Mononuclear cell (primary cell): ENCODE data around the gene ZMIZ1. TPM values are rescaled to one million over a fixed set of nuclear protein-coding genes. Genes with fewer than 3 reads are reported as not detected.

ENCODE experiments used
- H3K27me3 ChIP-seq: 2 replicates; pipeline ENCODE4 v1.6.0; 2011; ENCODE audit warnings: low read length, control low read depth; ENCODE audit not compliant: insufficient read depth
- H3K4me1 ChIP-seq: 2 replicates; pipeline ENCODE4 v1.5.1; 2011; ENCODE audit warnings: mild to moderate bottlenecking, low read length, control low read depth; ENCODE audit not compliant: insufficient read depth
- H3K4me3 ChIP-seq: 2 replicates; pipeline ENCODE4 v1.5.1; 2011; ENCODE audit warnings: mild to moderate bottlenecking, low read length, moderate library complexity
- H3K9me3 ChIP-seq: 2 replicates; pipeline ENCODE4 v1.5.1; 2011; ENCODE audit warnings: low read depth, mild to moderate bottlenecking, control low read depth, low read length
- total RNA-seq: library from RNA; depleted of rRNA; stranded (reverse); fragments of >200 nt; gene quantifications from one replicate; pipeline ENCODE4 v1.2.3, GENCODE V29; 2012

Gene ZMIZ1
- total RNA-seq, 1 donor = 26.2 TPM

- H3K4me1 ChIP-seq = peaks cover 27% of the 10 kb centered on the region
- no peaks in the 10 kb centered on the region for H3K27me3 ChIP-seq
- no peaks in the 10 kb centered on the region for H3K9me3 ChIP-seq
- H3K4me3 ChIP-seq = no peak overlapping the region
Measured at GRCh38 chr10:79116368-79116767, 47.6 kb downstream of the ZMIZ1 start.

- no peaks in the 10 kb centered on the region for H3K27me3 ChIP-seq
- no peak overlapping the region for H3K4me3 ChIP-seq
- peaks cover 27% of the 10 kb centered on the region for H3K4me1 ChIP-seq
- H3K9me3 ChIP-seq = no peaks in the 10 kb centered on the region
Measured at GRCh38 chr10:79116801-79117723, 48.3 kb downstream of the ZMIZ1 start.

- Histone ChIP-seq H3K4me3 (no peak overlapping the region), H3K4me1 (peaks cover 27% of the 10 kb centered on the region), H3K9me3 (no peaks in the 10 kb centered on the region), H3K27me3 (no peaks in the 10 kb centered on the region)
Measured at GRCh38 chr10:79118286-79119202, 49.8 kb downstream of the ZMIZ1 start.

- Histone ChIP-seq H3K27me3 (no peaks in the 10 kb centered on the region), H3K4me3 (no peak overlapping the region), H3K9me3 (no peaks in the 10 kb centered on the region), H3K4me1 (peaks cover 21% of the 10 kb centered on the region)
Measured at GRCh38 chr10:79119306-79119705, 50.5 kb downstream of the ZMIZ1 start.

- no peaks in the 10 kb centered on the region for H3K27me3 ChIP-seq
- peaks cover 21% of the 10 kb centered on the region for H3K4me1 ChIP-seq
- no peaks in the 10 kb centered on the region for H3K9me3 ChIP-seq
- no peak overlapping the region for H3K4me3 ChIP-seq
Measured at GRCh38 chr10:79123547-79123963, 54.8 kb downstream of the ZMIZ1 start.

- no peaks in the 10 kb centered on the region for H3K9me3 ChIP-seq
- no peak overlapping the region for H3K4me3 ChIP-seq
- H3K27me3 ChIP-seq = no peaks in the 10 kb centered on the region
- peaks cover 26% of the 10 kb centered on the region for H3K4me1 ChIP-seq
Measured at GRCh38 chr10:79124066-79124465, 55.3 kb downstream of the ZMIZ1 start.

GRCh38 chr10:79125092-79125491 lies 56.3 kb downstream of the ZMIZ1 start:
- Histone ChIP-seq H3K9me3 (no peaks in the 10 kb centered on the region), H3K4me3 (no peak overlapping the region), H3K27me3 (no peaks in the 10 kb centered on the region), H3K4me1 (peaks cover 35% of the 10 kb centered on the region)

- Histone ChIP-seq H3K4me3 (no peak overlapping the region), H3K27me3 (no peaks in the 10 kb centered on the region), H3K4me1 (peaks cover 37% of the 10 kb centered on the region), H3K9me3 (no peaks in the 10 kb centered on the region)
Measured at GRCh38 chr10:79126351-79127080, 57.8 kb downstream of the ZMIZ1 start.

- Histone ChIP-seq H3K27me3 (no peaks in the 10 kb centered on the region), H3K9me3 (no peaks in the 10 kb centered on the region), H3K4me3 (no peak overlapping the region), H3K4me1 (peaks cover 45% of the 10 kb centered on the region)
Measured at GRCh38 chr10:79127151-79127961, 58.6 kb downstream of the ZMIZ1 start.

GRCh38 chr10:79128241-79128922 lies 59.6 kb downstream of the ZMIZ1 start:
- no peaks in the 10 kb centered on the region for H3K9me3 ChIP-seq
- H3K27me3 ChIP-seq = no peaks in the 10 kb centered on the region
- peaks cover 53% of the 10 kb centered on the region for H3K4me1 ChIP-seq
- H3K4me3 ChIP-seq = no peak overlapping the region

GRCh38 chr10:79128923-79129305 lies 60.1 kb downstream of the ZMIZ1 start:
- Histone ChIP-seq H3K27me3 (no peaks in the 10 kb centered on the region), H3K9me3 (no peaks in the 10 kb centered on the region), H3K4me3 (no peak overlapping the region), H3K4me1 (peaks cover 53% of the 10 kb centered on the region)

- Histone ChIP-seq H3K9me3 (no peaks in the 10 kb centered on the region), H3K27me3 (no peaks in the 10 kb centered on the region), H3K4me3 (no peak overlapping the region), H3K4me1 (peaks cover 57% of the 10 kb centered on the region)
Measured at GRCh38 chr10:79129361-79129997, 60.7 kb downstream of the ZMIZ1 start.

GRCh38 chr10:79130255-79130654 lies 61.5 kb downstream of the ZMIZ1 start:
- no peaks in the 10 kb centered on the region for H3K27me3 ChIP-seq
- H3K4me3 ChIP-seq = no peak overlapping the region
- H3K9me3 ChIP-seq = no peaks in the 10 kb centered on the region
- peaks cover 59% of the 10 kb centered on the region for H3K4me1 ChIP-seq
